H1 (cell line): ENCODE measurements around the gene COMMD6.

Experiments used
- CEBPB ChIP-seq: IDR thresholded peaks from 2 replicates; pipeline ENCODE4 v1.6.1; 2012; ENCODE audit warnings: low read depth, low read length
- CTCF ChIP-seq, 3 experiments: IDR thresholded peaks; 1 replicate in 2 of 3; 2 replicates in 1 of 3; pipeline versions ENCODE4 v1.5.1 to v1.6.1; 2011; ENCODE audit warnings: low read length in 3 of 3, mild to moderate bottlenecking in 3 of 3, inconsistent platforms in 2 of 3, low read depth in 1 of 3, moderate library complexity in 1 of 3; ENCODE audit not compliant: insufficient read depth in 1 of 3; ENCODE audit errors: control extremely low read depth in 1 of 3
- E2F6 ChIP-seq: IDR thresholded peaks from 2 replicates; pipeline ENCODE4 v1.6.1; 2012; ENCODE audit warnings: inconsistent platforms
- EP300 ChIP-seq, 2 experiments: IDR thresholded peaks; 1 replicate in 1 of 2; 2 replicates in 1 of 2; pipeline ENCODE4 v1.6.1; 2011 to 2012; ENCODE audit warnings: low read depth in 2 of 2, low read length in 2 of 2, mild to moderate bottlenecking in 2 of 2, borderline replicate concordance in 1 of 2, inconsistent platforms in 1 of 2, moderate library complexity in 1 of 2
- JUN ChIP-seq: IDR thresholded peaks from 2 replicates; pipeline ENCODE4 v1.6.1; 2011; ENCODE audit warnings: low read depth, mild to moderate bottlenecking, improper control_type of control experiment, low read length
- KDM1A ChIP-seq: fragments of 200-600, 300-600 bp; sonication (generic); IDR thresholded peaks from 2 replicates; pipeline ENCODE4 v1.7.1; 2016; ENCODE audit warnings: mild to moderate bottlenecking, low read length, borderline replicate concordance
- MAFK ChIP-seq: IDR thresholded peaks from 2 replicates; pipeline ENCODE4 v1.6.1; 2012; ENCODE audit warnings: low read depth, mild to moderate bottlenecking, improper control_type of control experiment, low read length
- POLR2A ChIP-seq, 2 experiments: IDR thresholded peaks; 1 replicate in 1 of 2; 2 replicates in 1 of 2; pipeline ENCODE4 v1.6.1; 2011; ENCODE audit warnings: low read depth in 2 of 2, low read length in 2 of 2, mild to moderate bottlenecking in 2 of 2; ENCODE audit errors: control extremely low read depth in 1 of 2
- POLR2AphosphoS5 ChIP-seq: IDR thresholded peaks from 2 replicates; pipeline ENCODE4 v1.6.1; 2011; ENCODE audit warnings: low read depth, low read length
- SIX5 ChIP-seq: IDR thresholded peaks from 2 replicates; pipeline ENCODE4 v1.6.1; 2011; ENCODE audit warnings: mild to moderate bottlenecking, low read depth, low read length
- SP4 ChIP-seq: IDR thresholded peaks from 2 replicates; pipeline ENCODE4 v1.6.1; 2012; ENCODE audit warnings: low read length, inconsistent platforms
- TEAD4 ChIP-seq: IDR thresholded peaks from 2 replicates; pipeline ENCODE4 v1.6.1; 2012; ENCODE audit warnings: low read depth, low read length, inconsistent platforms, mixed read lengths
- YY1 ChIP-seq: IDR thresholded peaks from 2 replicates; pipeline ENCODE4 v1.6.1; 2011; ENCODE audit warnings: low read depth, mild to moderate bottlenecking, low read length

GRCh38 chr13:75507027-75508001 is 30.3 kb downstream of the COMMD6 start:
- no peak for TF ChIP-seq CTCF (IDR thresholded peaks at IDR 0.05; ENCODE audit: control extremely low read depth in 1 of 3, insufficient read depth in 1 of 3, low read depth in 1 of 3, low read length in 3 of 3)
- no peak for TF ChIP-seq POLR2A (IDR thresholded peaks at IDR 0.05; ENCODE audit: control extremely low read depth in 1 of 2, low read depth in 2 of 2, low read length in 2 of 2)
- TF ChIP-seq EP300 (IDR thresholded peaks at IDR 0.05; ENCODE audit: borderline replicate concordance in 1 of 2, low read depth in 2 of 2, low read length in 2 of 2) = no peak
- TF ChIP-seq SIX5 = no peak
- no peak for TF ChIP-seq MAFK
- TF ChIP-seq E2F6 = no peak
- TF ChIP-seq CEBPB = no peak
- TF ChIP-seq TEAD4 = no peak
- no peak for TF ChIP-seq YY1
- TF ChIP-seq KDM1A = no peak
- no peak for TF ChIP-seq SP4
- TF ChIP-seq POLR2AphosphoS5 = no peak
- TF ChIP-seq JUN = no peak
